ENCODE results near the gene GPC6. TPM values are rescaled to one million over a fixed set of nuclear protein-coding genes. Genes with fewer than 3 reads are reported as not detected.

GPC6 gene
- polyA plus RNA-seq, 1 of the 3 experiments (the other 2 are of a cell fraction): 6.7 TPM

DNA sequence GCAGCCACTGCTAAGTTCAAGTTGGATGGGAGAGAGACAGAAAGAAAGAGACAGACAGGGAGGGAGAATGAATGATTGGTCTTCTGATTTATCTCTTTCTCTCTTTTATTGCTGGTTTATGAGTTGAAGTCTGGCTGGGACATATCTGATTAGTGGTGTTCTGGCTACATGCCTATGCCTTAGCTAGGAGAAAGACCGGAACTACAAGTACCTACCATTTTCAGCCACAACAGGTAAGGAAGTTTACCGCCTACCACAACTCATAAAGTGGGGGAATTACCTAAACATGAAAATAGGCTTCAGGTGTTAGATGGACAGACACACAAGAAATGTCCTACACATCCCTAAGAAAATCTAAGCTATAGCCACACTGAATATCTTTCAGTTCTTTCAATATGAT, 36.6 kb upstream of the GPC6 start:
- no peak for DNase-seq
- Histone ChIP-seq H3K27ac (ENCODE audit: low read depth in 2 of 2, low read length in 1 of 2) (no peak overlapping the region), H3K9me2 (no peaks in the 10 kb centered on the region), H4K20me1 (ENCODE audit: insufficient read depth) (no peaks in the 10 kb centered on the region), H3F3A (replicated peaks; ENCODE audit: insufficient read depth) (no peaks in the 10 kb centered on the region), H3K4me1 (ENCODE audit: control insufficient read depth in 1 of 2, insufficient read depth in 2 of 2, low read depth in 1 of 2, low read length in 1 of 2) (no peaks in the 10 kb centered on the region), H3K4me2 (no peak overlapping the region), H3K4me3 (ENCODE audit: low read depth in 2 of 2, low read length in 1 of 2) (no peak overlapping the region), H2AFZ (ENCODE audit: low read depth) (no peak overlapping the region), H3K9ac (no peak overlapping the region), H3K27me3 (ENCODE audit: insufficient read depth) (no peaks in the 10 kb centered on the region), H3K36me3 (replicated peaks in 1 of 2; ENCODE audit: control insufficient read depth in 1 of 2, insufficient read depth in 2 of 2, low read length in 1 of 2) (no peaks in the 10 kb centered on the region), H3K9me3 (no peaks in the 10 kb centered on the region), H3K79me2 (ENCODE audit: insufficient read depth) (no peaks in the 10 kb centered on the region)
- ChIA-PET POLR2A (no interaction called here), CTCF (no interaction called here)
- 86% methylated on average over 2 of the region's 2 CpGs for WGBS (ENCODE audit: low lambda C conversion rate)
- no peak for TF ChIP-seq NRF1 (IDR thresholded peaks at IDR 0.05; ENCODE audit: low read depth, low read length)
- TF ChIP-seq, protein P1, sequence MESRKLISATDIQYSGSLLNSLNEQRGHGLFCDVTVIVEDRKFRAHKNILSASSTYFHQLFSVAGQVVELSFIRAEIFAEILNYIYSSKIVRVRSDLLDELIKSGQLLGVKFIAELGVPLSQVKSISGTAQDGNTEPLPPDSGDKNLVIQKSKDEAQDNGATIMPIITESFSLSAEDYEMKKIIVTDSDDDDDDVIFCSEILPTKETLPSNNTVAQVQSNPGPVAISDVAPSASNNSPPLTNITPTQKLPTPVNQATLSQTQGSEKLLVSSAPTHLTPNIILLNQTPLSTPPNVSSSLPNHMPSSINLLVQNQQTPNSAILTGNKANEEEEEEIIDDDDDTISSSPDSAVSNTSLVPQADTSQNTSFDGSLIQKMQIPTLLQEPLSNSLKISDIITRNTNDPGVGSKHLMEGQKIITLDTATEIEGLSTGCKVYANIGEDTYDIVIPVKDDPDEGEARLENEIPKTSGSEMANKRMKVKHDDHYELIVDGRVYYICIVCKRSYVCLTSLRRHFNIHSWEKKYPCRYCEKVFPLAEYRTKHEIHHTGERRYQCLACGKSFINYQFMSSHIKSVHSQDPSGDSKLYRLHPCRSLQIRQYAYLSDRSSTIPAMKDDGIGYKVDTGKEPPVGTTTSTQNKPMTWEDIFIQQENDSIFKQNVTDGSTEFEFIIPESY (IDR thresholded peaks at IDR 0.05; ENCODE audit: borderline replicate concordance, low read depth): no peak
- TF ChIP-seq CHD2 (IDR thresholded peaks at IDR 0.05; ENCODE audit: low read length, partially characterized antibody): no peak
- no peak for TF ChIP-seq FOSL2 (IDR thresholded peaks at IDR 0.05; ENCODE audit: borderline replicate concordance, low read depth)
- TF ChIP-seq POLR2AphosphoS5 (IDR thresholded peaks at IDR 0.05; ENCODE audit: low read depth, low read length): no peak

DNA sequence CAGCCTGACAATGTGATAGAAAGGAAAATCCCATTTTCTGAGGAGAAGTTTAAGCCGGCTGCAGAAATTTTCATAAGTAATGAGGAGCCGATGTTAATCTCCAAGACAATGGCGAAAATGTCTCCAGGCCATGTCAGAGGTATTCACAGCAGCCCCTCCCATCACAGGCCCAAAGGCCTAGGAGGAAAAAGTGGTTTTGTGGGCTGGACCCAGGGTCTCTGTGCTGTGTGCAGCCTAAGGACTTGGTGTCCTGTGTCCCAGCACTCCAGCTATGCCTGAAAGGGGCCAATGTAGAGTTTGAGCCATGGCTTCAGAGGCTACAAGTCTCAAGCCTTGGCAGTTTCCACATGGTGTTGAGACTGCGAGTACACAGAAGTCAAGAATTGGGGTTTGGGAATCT, 32.9 kb upstream of the GPC6 start:
- H4K20me1 ChIP-seq (ENCODE audit: insufficient read depth): no peaks in the 10 kb centered on the region
- CTCF ChIA-PET: no interaction called here
- no peak overlapping the region for H3K4me2 ChIP-seq
- H3K9me3 ChIP-seq: no peaks in the 10 kb centered on the region
- no peaks in the 10 kb centered on the region for H3K4me1 ChIP-seq (ENCODE audit: control insufficient read depth in 1 of 2, insufficient read depth in 2 of 2, low read depth in 1 of 2, low read length in 1 of 2)
- WGBS (ENCODE audit: low lambda C conversion rate): 67% methylated on average over 4 of the region's 4 CpGs
- TF ChIP-seq SIN3A (IDR thresholded peaks at IDR 0.05; ENCODE audit: borderline replicate concordance, low read depth, low read length) (no peak), FOSL2 (IDR thresholded peaks at IDR 0.05; ENCODE audit: borderline replicate concordance, low read depth) (no peak)
- no peaks in the 10 kb centered on the region for H3K27me3 ChIP-seq (ENCODE audit: insufficient read depth)
- no peak overlapping the region for H3K4me3 ChIP-seq (ENCODE audit: low read depth in 2 of 2, low read length in 1 of 2)
- H3K27ac ChIP-seq (ENCODE audit: low read depth in 2 of 2, low read length in 1 of 2): no peak overlapping the region
- H3K79me2 ChIP-seq (ENCODE audit: insufficient read depth): no peaks in the 10 kb centered on the region
- H3K36me3 ChIP-seq (replicated peaks in 1 of 2; ENCODE audit: control insufficient read depth in 1 of 2, insufficient read depth in 2 of 2, low read length in 1 of 2): no peaks in the 10 kb centered on the region
- POLR2A ChIA-PET: no interaction called here
- H2AFZ ChIP-seq (ENCODE audit: low read depth): no peak overlapping the region
- H3K9me2 ChIP-seq: no peaks in the 10 kb centered on the region
- DNase-seq: no peak
- H3K9ac ChIP-seq: no peak overlapping the region
- no peaks in the 10 kb centered on the region for H3F3A ChIP-seq (replicated peaks; ENCODE audit: insufficient read depth)

DNA sequence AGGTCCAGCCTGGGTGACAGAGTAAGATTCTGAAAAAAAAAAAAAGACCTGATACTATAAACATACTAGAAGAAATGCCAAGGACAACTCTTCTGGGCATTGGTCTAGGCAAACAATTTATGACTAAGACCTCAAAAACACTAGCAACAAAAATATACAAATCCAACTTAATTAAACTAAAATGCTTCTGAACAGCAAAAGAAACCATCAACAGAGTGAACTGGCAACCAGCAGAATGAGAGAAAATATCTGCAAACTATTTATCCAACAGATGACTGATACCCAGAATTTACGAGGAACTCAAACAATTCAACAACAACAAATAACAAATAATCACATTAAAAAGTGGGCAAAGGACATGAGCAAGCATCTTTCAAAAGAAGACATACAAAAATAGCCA, 26.8 kb upstream of the GPC6 start:
- Histone ChIP-seq H3K4me3 (ENCODE audit: low read depth in 2 of 2, low read length in 1 of 2) (no peak overlapping the region), H3K79me2 (ENCODE audit: insufficient read depth) (no peaks in the 10 kb centered on the region), H3K36me3 (replicated peaks in 1 of 2; ENCODE audit: control insufficient read depth in 1 of 2, insufficient read depth in 2 of 2, low read length in 1 of 2) (no peaks in the 10 kb centered on the region), H3K27me3 (ENCODE audit: insufficient read depth) (no peaks in the 10 kb centered on the region), H2AFZ (ENCODE audit: low read depth) (no peak overlapping the region), H3K4me1 (ENCODE audit: control insufficient read depth in 1 of 2, insufficient read depth in 2 of 2, low read depth in 1 of 2, low read length in 1 of 2) (no peaks in the 10 kb centered on the region), H3K27ac (ENCODE audit: low read depth in 2 of 2, low read length in 1 of 2) (no peak overlapping the region), H3K9me2 (no peaks in the 10 kb centered on the region), H3F3A (replicated peaks; ENCODE audit: insufficient read depth) (no peaks in the 10 kb centered on the region), H3K9me3 (no peaks in the 10 kb centered on the region), H3K9ac (no peak overlapping the region), H3K4me2 (no peak overlapping the region), H4K20me1 (ENCODE audit: insufficient read depth) (no peaks in the 10 kb centered on the region)
- no peak for DNase-seq
- CTCF ChIA-PET: interaction anchor here (1.1 kb wide), 1 partner anchor 43 kb away, joined by 3 read pairs; no protein-coding TSS in a partner anchor
- 68% methylated on average over 1 of the region's 1 CpG for WGBS (ENCODE audit: low lambda C conversion rate)
- TF ChIP-seq TCF12 (IDR thresholded peaks at IDR 0.05): no peak
- TF ChIP-seq, protein P2, sequence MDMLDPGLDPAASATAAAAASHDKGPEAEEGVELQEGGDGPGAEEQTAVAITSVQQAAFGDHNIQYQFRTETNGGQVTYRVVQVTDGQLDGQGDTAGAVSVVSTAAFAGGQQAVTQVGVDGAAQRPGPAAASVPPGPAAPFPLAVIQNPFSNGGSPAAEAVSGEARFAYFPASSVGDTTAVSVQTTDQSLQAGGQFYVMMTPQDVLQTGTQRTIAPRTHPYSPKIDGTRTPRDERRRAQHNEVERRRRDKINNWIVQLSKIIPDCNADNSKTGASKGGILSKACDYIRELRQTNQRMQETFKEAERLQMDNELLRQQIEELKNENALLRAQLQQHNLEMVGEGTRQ (IDR thresholded peaks at IDR 0.05; ENCODE audit: borderline replicate concordance, low read depth, low read length): no peak
- POLR2A ChIA-PET: no interaction called here
